T1000 (cell line): Measurements from ENCODE around the gene TRIO.

Source experiments
- DNase-seq: peaks from one replicate; lab custom pipeline; 2025; ENCODE audit warnings: mixed read lengths; lab: John Stamatoyannopoulos, UW

TRIO gene

DNA sequence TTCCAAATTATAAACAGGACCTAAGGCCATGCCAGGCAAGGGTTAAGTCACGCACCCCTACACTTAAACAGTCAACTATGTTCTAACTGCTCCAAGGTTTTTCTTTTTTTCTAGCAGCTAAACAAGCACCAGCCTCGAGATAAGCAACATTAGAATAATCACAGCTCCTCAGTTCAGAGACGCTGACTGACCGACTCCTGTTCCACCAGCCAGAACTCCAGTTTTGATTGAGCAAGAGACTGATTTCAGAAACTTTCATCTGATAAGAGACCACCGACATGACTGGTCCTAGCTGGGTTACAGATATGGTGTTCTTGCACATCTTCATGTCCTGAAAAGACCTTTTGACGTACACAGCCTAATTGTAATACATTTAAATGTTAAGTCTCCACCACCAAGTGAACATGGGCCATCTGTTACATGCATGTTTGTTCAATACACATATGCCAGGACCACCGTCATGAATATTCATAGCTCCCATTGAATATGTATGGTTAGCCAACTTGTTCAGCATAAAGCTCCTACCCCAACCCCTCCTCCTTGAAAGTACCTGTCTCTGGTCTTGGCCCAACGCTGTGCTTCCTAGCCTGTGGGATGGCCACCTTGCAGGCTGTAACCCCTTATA, 414.8 kb downstream of the TRIO start:
- no peak for DNase-seq
